ENCODE data around the gene SLC18B1. TPM values are rescaled to one million over a fixed set of nuclear protein-coding genes. Genes with fewer than 3 reads are reported as not detected.

SLC18B1 gene
- total and polyA plus RNA-seq, 10 donors = 6.0 to 19.1 (median 11.6) TPM

DNA sequence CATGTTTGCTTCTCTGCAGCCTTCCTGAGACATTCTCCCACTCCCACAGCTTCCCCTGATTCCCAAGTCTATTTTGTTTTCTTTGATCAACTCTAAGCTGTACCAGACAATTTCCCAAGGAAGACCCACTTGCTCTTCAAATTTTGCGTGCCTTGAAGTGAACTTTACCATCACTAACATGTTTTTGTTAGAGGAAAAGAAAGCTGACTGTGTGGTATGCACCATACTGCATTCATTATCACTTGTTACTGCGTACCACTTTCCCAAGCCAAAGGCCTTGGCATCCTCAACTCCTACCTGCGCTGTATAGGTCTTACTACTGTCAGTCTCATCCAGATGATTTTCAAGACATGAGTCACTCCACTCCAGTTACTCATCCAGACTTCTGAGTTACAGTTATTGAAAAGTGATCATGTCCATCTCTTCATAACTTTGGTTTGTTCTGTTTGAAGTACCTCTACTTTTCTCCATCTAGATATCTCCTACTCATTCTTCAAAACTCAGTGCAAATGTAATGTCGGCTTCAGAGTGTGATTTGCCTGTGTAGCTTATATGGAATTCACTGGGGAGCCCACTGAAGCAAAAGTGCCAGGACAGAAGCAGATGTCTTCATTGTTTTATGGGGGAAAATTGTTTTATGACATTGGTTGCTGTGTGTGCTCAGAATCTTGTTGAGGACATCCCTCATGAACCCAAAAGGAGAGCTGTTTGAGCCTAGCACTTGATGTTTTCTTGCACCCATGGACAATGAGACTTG is 21.1 kb upstream of the SLC18B1 start:
- no peak for DNase-seq
- Histone ChIP-seq H3K27ac (peak overlapping the region in 1 of 8 donors; percentile 15), H3K4me3 (no peak overlapping the region), H3K27me3 (replicated peaks in 1 of 7) (no peaks in the 10 kb centered on the region), H3K4me1 (peaks cover 19 to 62% (median 38%) of the 10 kb centered on the region in 6 donors), H3K36me3 (peaks cover 0 to 57% (median 42%) of the 10 kb centered on the region in 6 donors), H3K9me3 (no peaks in the 10 kb centered on the region)
- 65 to 90% (median 90%) methylated on average over 4 of the region's 4 CpGs for WGBS, 5 donors
- intact Hi-C loops (cut with DNase I; ENCODE audit: low total_unique reads) = no loop called here
- TF ChIP-seq POLR2A (IDR thresholded peaks at IDR 0.05) (no peak), CTCF (IDR thresholded peaks at IDR 0.05 in 8 of 11, conservative IDR thresholded peaks at IDR 0.05 in 3 of 11) (no peak), POLR2AphosphoS5 (IDR thresholded peaks at IDR 0.05) (peak in 1 of 3 donors; percentile 19)

- Histone ChIP-seq H3K27me3 (replicated peaks in 1 of 7) (no peaks in the 10 kb centered on the region), H3K27ac (peak overlapping the region in 1 of 8 donors; percentile 15), H3K4me1 (peaks cover 19 to 64% (median 38%) of the 10 kb centered on the region in 6 donors), H3K4me3 (no peak overlapping the region), H3K9me3 (no peaks in the 10 kb centered on the region), H3K36me3 (peaks cover 0 to 57% (median 42%) of the 10 kb centered on the region in 6 donors)
- TF ChIP-seq POLR2AphosphoS5 (IDR thresholded peaks at IDR 0.05) (peak in 1 of 3 donors; percentile 12), CTCF (IDR thresholded peaks at IDR 0.05 in 8 of 11, conservative IDR thresholded peaks at IDR 0.05 in 3 of 11) (no peak)
- intact Hi-C loops (cut with DNase I; ENCODE audit: low total_unique reads) = no loop called here
- WGBS, 5 donors = 58 to 81% (median 74%) methylated on average over 6 of the region's 6 CpGs
- DNase-seq = no peak
Observed at GRCh38 chr6:132818404-132819359, 20.2 kb upstream of the SLC18B1 start.

DNA sequence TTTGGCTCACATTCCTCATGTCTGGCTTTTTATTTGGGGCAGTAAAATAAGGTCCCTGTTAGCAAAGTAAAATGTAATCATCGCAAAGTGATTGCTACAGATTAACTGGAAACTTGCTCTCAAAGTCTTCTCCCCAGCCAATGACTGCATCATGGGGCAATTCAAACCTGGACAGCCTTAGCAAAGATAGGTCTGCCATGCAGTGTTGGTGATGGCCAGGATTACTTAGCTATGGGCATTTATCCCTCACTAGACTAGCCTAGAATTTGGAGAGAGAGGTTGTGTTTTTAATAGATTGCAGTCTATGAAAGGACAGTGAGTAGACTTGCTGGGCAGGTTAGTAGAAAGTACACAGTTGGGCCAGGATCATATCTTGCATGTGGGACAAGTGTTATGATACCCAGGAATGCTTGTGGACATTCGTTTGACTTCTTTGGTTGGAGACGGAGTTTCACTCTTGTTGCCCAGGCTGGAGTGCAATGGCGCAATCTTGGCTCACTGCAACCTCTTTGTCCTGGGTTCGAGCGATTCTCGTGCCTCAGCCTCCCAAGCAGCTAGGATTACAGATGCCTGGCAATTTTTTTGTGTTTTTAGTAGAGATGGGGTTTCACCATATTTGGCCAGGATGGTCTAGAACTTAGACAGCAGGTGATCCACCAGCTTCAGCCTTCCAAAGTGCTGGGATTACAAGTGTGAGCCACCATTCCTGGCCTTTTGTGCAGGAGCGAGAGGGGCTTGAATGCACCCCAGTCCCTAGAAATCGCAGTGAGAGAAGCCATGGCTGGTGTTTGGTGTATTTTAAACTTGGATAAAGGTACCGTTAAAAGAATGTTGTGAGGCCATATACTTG is 19.3 kb upstream of the SLC18B1 start:
- Histone ChIP-seq H3K4me3 (no peak overlapping the region), H3K9me3 (no peaks in the 10 kb centered on the region), H3K4me1 (peaks cover 19 to 59% (median 34%) of the 10 kb centered on the region in 6 donors), H3K27me3 (replicated peaks in 1 of 7) (no peaks in the 10 kb centered on the region), H3K36me3 (peaks cover 0 to 57% (median 42%) of the 10 kb centered on the region in 6 donors), H3K27ac (no peak overlapping the region)
- 87 to 92% (median 90%) methylated on average over 9 to 10 of the region's 10 CpGs for WGBS, 5 donors
- no peak for DNase-seq
- TF ChIP-seq CTCF (IDR thresholded peaks at IDR 0.05 in 8 of 11, conservative IDR thresholded peaks at IDR 0.05 in 3 of 11) (no peak), POLR2AphosphoS5 (IDR thresholded peaks at IDR 0.05) (peak in 2 of 3 donors; percentile 26 to 43)
- intact Hi-C loops (cut with DNase I; ENCODE audit: low total_unique reads) = no loop called here

All from spleen (tissue), 11 donors.